Mononuclear cell (primary cell): ENCODE measurements around the gene GFY. TPM values are rescaled to one million over a fixed set of nuclear protein-coding genes. Genes with fewer than 3 reads are reported as not detected.

Source experiments
- H3K27me3 ChIP-seq: 2 replicates; pipeline ENCODE4 v1.6.0; 2011; ENCODE audit warnings: low read length, control low read depth; ENCODE audit not compliant: insufficient read depth
- H3K4me1 ChIP-seq: 2 replicates; pipeline ENCODE4 v1.5.1; 2011; ENCODE audit warnings: mild to moderate bottlenecking, low read length, control low read depth; ENCODE audit not compliant: insufficient read depth
- H3K4me3 ChIP-seq: 2 replicates; pipeline ENCODE4 v1.5.1; 2011; ENCODE audit warnings: mild to moderate bottlenecking, low read length, moderate library complexity
- H3K9me3 ChIP-seq: 2 replicates; pipeline ENCODE4 v1.5.1; 2011; ENCODE audit warnings: low read depth, mild to moderate bottlenecking, control low read depth, low read length
- total RNA-seq: library from RNA; depleted of rRNA; stranded (reverse); fragments of >200 nt; gene quantifications from one replicate; pipeline ENCODE4 v1.2.3, GENCODE V29; 2012

GFY gene, protein sequence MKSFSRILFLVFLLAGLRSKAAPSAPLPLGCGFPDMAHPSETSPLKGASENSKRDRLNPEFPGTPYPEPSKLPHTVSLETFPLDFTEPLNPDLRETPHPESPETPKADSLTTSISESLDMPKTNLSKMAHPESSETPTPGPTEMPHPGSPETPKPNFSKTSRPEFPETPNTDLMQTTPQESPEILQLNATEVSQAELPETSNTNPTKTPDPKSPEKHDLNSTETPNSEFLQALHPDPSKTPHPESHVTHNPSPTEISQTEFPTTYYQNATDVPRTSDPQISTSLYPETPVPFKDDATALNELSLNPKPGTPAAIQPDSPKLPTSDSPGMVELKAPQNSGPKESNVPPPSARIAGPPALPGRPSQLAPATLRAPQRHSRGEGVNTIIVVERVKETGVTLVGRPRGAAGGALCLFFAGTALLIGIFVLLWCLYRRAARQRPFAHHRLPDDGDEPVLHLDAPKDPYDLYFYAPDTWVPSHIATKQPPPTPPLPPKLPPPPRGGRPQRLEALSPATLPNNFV
- total RNA-seq = not detected

GRCh38 chr19:49425178-49425577 lies at the start of gene GFY:
TSS of gene GFY (plus strand) at chr19:49425388. CDS start at chr19:49426431, 1,043 bp downstream.
- H3K4me1 ChIP-seq = peaks cover 47% of the 10 kb centered on the region
- peaks cover 89% of the 10 kb centered on the region for H3K27me3 ChIP-seq
- H3K4me3 ChIP-seq = no peak within 1 kb of the TSS
- no peaks in the 10 kb centered on the region for H3K9me3 ChIP-seq

GRCh38 chr19:49378512-49378911 lies 46.7 kb upstream of the GFY start:
- H3K4me1 ChIP-seq = no peaks in the 10 kb centered on the region
- peaks cover 12% of the 10 kb centered on the region for H3K9me3 ChIP-seq
- no peak overlapping the region for H3K4me3 ChIP-seq
- no peaks in the 10 kb centered on the region for H3K27me3 ChIP-seq

DNA sequence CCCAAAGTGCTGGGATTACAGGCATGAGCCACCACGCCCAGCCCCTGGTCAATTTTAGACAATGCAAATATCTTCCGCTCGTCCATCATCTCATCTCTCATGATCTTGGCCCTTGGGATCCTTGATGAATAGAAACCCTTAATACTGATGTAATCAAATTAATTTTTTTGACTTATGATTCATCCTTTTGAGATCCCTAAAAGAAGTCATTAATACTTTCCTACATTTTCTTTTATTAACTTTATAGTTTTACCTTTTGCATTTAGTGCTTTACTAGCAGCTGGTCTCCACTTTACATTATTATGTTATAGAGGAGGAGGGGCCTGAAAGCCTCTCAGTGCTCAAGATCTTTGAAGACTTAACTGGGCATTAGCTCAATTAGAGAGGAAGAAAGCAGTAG lies 44.8 kb upstream of the GFY start:
- peaks cover 12% of the 10 kb centered on the region for H3K9me3 ChIP-seq
- H3K27me3 ChIP-seq = no peaks in the 10 kb centered on the region
- no peak overlapping the region for H3K4me3 ChIP-seq
- H3K4me1 ChIP-seq = no peaks in the 10 kb centered on the region

- no peaks in the 10 kb centered on the region for H3K27me3 ChIP-seq
- H3K4me3 ChIP-seq = no peak overlapping the region
- no peaks in the 10 kb centered on the region for H3K4me1 ChIP-seq
- H3K9me3 ChIP-seq = peaks cover 12% of the 10 kb centered on the region
Measured at GRCh38 chr19:49382639-49383038, 42.5 kb upstream of the GFY start.

GRCh38 chr19:49383599-49383998 lies 41.6 kb upstream of the GFY start:
- H3K4me1 ChIP-seq = peaks cover 6% of the 10 kb centered on the region
- H3K4me3 ChIP-seq = no peak overlapping the region
- H3K9me3 ChIP-seq = peaks cover 12% of the 10 kb centered on the region
- H3K27me3 ChIP-seq = no peaks in the 10 kb centered on the region

GRCh38 chr19:49387936-49388372 lies 37.2 kb upstream of the GFY start, which contains the start of gene KASH5:
TSS of gene KASH5 (plus strand) at chr19:49388249. CDS start at chr19:49390884, 2,635 bp downstream.
- no peaks in the 10 kb centered on the region for H3K27me3 ChIP-seq
- H3K9me3 ChIP-seq = no peaks in the 10 kb centered on the region
- peaks cover 13% of the 10 kb centered on the region for H3K4me1 ChIP-seq
- no peak within 1 kb of the TSS for H3K4me3 ChIP-seq

DNA sequence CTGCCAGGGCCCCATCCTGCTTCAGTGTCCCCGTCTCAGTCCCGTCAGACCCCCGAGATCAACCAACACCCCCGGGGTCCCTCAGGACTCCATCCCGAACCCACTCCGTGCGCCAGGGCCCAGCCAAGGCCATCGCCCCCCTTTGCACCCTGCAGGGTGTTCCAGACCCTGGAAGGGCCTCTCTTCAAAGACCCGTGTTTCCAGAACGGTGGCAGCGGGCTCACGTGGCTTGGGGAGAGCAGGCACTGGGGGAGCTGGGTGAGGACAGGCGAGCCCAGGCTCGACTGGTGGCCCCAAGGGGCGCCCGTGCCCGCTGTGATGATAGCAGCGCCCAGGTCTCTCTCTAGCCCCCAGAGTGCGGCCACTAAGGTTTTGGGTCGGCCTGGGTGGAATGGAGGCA lies 35.8 kb upstream of the GFY start:
- Histone ChIP-seq H3K27me3 (no peaks in the 10 kb centered on the region), H3K9me3 (no peaks in the 10 kb centered on the region), H3K4me1 (peaks cover 13% of the 10 kb centered on the region), H3K4me3 (no peak overlapping the region)

GRCh38 chr19:49390131-49390928 lies 34.9 kb upstream of the GFY start:
- Histone ChIP-seq H3K4me3 (no peak overlapping the region), H3K9me3 (no peaks in the 10 kb centered on the region), H3K27me3 (no peaks in the 10 kb centered on the region), H3K4me1 (peaks cover 13% of the 10 kb centered on the region)

DNA sequence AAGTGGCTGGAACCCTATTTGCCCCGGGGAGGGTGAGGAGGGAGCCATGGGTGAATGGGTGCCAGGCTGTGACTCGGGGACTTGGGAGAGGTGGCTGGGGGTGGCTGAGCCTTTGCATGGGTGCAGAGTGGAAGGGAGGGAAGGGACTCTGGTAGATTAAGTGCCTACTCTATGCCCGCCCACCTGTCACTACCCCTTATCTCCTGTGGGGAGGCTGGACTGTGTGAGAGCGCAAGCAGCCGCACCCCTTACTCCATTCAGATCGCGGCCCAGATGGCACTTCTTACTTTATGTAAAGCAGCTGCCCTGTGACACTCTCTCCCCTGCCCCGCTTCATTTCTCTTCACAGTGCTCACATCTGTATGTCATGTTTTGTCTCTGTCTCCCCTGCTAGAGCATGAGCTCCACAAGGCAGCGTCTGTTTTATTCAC lies 34.2 kb upstream of the GFY start:
- Histone ChIP-seq H3K9me3 (no peaks in the 10 kb centered on the region), H3K4me1 (peaks cover 13% of the 10 kb centered on the region), H3K27me3 (no peaks in the 10 kb centered on the region), H3K4me3 (no peak overlapping the region)

- Histone ChIP-seq H3K4me1 (peaks cover 13% of the 10 kb centered on the region), H3K27me3 (no peaks in the 10 kb centered on the region), H3K9me3 (no peaks in the 10 kb centered on the region), H3K4me3 (no peak overlapping the region)
Measured at GRCh38 chr19:49391581-49392399, 33.4 kb upstream of the GFY start.

DNA sequence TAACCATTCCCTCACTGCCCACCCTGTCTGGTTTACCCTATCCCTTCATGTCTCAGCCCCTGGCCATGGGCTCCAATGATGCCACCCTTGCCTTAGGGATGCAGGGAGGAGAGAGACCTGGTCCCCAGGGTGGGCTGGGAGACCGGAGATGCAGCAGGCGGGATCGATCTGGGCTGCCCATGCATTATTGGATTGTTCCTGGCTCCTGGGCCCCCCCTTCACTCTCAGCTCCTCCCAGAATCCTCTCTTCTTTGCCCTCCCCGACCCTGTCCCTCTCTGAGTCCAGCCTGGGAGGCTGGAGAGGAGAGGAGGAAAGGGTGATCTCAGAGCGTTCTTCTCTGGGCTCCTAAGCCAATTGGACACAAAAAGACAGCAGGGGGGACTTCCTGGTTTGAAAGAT lies 31.3 kb upstream of the GFY start:
- Histone ChIP-seq H3K9me3 (no peaks in the 10 kb centered on the region), H3K4me1 (peaks cover 5% of the 10 kb centered on the region), H3K4me3 (no peak overlapping the region), H3K27me3 (no peaks in the 10 kb centered on the region)

DNA sequence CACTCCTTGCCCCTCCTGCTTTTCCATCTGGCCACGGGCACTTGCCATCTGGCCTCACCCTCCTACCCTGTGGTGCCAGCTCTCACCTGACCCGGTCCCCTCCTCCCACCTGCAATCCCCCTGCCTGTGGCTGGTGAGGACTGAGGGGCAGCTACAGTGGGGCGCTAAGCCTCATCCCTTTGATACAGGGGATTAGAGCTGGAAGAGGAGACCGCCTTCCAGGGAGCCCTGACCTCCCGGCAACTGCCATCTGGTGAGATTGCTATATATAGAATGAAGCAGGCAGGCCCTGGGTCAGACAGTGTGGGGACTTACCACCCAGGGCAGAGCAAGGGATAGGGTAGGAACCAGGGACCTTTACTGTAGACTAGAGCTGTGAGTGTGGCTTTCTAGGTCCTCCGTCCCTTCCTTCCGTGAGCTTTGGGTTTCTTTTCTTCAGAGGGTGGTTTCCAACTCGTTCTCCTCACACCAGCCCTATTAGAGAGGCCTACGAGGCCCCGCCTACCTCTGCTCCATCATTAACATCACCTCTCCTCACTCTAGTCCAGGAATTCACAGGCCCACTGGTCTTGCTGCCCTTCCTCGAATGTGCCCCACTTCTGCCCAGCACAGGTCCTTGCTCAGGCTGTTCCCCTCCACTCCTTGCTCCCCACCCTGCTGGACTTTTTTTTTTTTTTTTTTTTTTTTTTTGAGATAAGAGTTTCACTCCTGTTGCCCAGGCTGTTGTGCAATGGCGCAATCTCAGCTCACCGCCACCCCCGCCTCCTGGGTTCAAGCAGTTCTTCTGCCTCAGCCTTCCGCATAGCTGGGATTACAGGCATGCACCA lies 29.4 kb upstream of the GFY start:
- no peak overlapping the region for H3K4me3 ChIP-seq
- no peaks in the 10 kb centered on the region for H3K27me3 ChIP-seq
- H3K4me1 ChIP-seq = peaks cover 5% of the 10 kb centered on the region

DNA sequence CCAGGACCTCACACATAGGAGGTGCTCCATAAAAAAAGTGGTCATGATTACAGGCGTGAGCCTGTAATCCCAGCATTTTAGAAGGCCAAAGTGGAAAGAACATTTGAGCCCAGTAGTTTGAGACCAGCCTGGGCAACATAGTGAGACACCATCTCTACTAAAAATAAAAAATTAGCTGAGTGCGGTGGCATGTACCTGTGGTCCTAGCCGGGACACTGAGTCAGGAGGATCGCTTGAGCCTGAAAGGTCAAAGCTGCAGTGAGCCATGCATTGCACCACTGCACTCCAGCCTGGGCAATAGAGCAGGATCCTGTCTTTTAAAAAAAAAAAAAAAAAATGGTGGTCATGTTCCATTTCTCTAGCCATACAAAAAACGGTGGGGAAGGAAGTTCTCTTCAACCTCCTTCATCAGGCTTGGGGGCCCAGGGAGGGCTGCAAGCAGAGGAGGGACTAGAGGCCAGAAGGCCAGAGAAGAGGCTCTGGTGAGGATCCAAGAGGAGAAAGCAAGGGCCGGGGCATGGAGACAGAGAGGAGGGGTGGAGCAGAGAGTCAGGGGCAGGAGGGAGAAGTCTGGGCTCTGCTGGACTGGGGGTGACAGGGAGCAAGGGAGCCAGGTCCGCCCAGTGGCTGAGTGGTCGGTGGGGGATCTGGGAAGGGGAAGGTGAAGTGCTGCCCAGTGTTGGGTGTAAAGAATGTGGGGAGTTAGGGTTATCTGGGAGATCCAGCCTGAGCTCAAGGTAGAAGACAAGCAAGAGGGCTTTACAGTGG lies 28.3 kb upstream of the GFY start:
- no peak overlapping the region for H3K4me3 ChIP-seq
- H3K27me3 ChIP-seq = no peaks in the 10 kb centered on the region
- H3K4me1 ChIP-seq = peaks cover under 1% of the 10 kb centered on the region
- no peaks in the 10 kb centered on the region for H3K9me3 ChIP-seq

More for the DNA sequence above, 29.4 kb upstream of the GFY start:
- no peaks in the 10 kb centered on the region for H3K9me3 ChIP-seq
